ENCODE data around the gene AXL.
"Not testable (repeated sequence)": the region's sequence is repeated elsewhere in the genome, so short reads cannot be mapped to it uniquely, and the experiment has no call there.

Gene AXL

GRCh38 chr19:41206456-41206855 is 12.6 kb upstream of the AXL start:
- DNase-seq, result no peak

DNA sequence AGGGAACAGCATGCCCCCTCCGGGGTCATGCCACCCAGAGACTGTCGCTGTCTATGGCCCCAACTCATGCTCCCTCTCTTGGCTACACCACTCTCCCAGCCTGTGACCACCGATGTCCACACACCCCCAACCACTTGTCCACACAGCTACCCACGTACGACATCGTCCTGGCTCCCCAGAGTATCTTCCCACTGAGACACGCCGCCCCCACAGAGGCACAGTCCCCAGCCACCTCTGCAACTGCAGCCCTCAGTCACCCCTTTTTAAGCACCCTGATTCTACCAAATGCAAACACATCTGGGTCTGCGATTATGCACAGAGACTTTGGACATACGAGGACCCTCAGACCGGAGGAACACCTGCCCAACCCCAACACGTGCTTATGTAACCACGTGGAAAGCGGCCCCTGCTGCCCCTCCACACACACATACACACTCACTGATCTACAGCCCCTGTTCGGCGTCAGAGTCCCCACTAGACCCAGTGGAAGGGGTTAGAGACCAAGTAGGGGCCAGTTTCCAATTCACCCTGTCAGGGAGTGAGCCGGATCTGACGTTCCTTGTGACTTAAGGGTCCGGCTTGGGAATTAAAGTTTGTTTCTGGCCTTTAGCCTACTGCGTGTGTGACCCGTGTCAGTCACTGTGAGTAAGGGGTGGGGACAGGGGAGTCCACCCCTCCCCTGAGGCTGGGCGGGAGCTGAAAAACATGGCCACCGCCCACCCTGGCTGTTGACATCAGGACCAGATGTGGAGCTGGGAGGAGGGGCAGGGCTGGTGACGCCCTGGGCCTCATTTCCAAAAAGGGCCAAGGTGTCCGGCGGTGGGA is 11.9 kb upstream of the AXL start:
- DNase-seq, result no peak

DNA sequence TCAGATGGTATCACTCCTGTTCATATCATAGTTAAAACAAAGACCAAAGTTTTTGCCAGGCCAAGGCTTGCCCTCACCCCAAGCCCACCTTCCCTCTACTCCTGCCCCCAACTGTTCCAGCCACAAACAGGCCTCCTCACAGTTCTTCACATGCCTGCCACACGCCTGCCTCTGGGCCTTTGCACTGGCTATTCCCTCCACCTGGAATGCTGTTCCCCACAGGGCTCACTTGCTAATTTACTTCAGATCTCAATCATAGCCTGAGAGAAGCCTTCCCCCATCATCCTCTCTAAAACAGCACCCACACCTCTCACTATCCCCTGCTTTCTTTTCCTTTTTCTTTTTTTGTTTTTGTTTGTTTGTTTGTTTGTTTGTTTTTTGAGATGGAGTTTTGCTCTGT is 4.9 kb upstream of the AXL start:
- DNase-seq, result no peak

DNA sequence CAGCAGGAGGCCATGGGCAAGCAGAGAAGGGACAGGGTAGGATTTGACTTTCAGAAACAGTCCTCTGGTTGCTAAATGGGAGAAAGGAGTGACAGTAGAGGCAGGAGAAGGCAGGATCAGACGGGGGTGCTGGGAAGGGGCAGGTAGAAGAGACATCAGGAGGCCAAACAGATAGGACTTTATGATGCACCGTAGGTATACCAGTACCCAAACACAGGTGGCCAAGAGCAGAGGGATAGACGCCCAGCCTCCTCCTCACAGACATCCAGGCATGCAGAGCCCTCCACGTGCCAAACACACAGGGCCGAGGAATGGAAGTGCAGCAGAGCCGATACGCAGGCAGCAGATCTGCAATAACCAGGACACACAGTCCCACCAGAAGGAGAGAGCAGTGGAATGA is 1.3 kb upstream of the AXL start:
- DNase-seq, result no peak

DNA sequence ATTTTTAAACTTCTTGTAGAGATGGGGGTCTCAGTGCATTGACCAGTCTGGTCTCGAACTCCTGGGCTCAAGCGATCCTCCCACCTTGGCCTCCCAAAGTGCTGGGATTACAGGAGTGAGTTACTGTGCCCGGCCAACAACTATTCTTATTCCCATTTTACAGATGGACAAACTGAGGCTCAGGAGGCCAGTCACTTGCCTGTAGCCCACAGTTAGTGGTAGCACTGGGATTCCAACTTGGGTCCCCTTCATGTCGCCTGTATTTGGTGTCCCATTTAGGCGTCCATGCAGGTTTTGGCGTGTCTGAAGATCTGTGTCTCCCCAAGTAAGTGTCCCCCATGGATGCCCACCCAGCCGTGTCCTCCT is 791 bp upstream of the AXL start:
- DNase-seq, result no peak

GRCh38 chr19:41219924-41220567 is 1.0 kb downstream of the AXL start:
- peak in 1 of 56 donors; percentile 12 for DNase-seq

GRCh38 chr19:41220811-41221210 is 1.8 kb downstream of the AXL start:
- DNase-seq, result no peak

DNA sequence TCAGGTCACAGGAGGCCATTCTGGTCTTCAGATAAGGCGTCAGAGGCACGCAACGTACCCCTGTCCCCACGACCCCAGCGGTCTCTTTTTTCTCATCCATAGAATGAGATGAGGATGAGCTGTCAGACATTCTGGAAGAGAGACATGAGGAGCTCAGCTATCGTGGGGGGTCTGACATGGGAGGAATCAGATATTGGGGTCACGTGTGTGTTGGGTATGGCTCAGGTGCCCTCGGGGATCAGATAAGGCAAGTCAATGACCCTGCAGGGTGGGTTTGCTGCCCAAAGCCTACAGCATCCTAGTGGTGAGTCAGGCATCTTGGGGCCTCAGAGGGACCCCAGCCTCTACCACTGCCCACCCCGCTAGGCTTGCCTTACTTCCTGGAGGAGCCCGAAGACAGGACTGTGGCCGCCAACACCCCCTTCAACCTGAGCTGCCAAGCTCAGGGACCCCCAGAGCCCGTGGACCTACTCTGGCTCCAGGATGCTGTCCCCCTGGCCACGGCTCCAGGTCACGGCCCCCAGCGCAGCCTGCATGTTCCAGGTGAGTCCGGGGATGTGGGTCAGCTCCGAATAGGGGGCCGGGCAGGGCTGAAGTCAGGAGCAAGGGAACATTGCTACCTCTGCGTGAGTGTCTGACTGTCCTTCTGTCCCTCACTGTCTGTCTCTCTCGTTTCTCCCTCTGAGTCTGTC is 2.6 kb downstream of the AXL start:
- no peak for DNase-seq

GRCh38 chr19:41222240-41222639 is 3.2 kb downstream of the AXL start:
- DNase-seq, result peak in 1 of 56 donors; percentile 8

GRCh38 chr19:41223431-41224234 is 4.6 kb downstream of the AXL start:
- peak in 2 of 56 donors; percentile 6 to 18 for DNase-seq

DNA sequence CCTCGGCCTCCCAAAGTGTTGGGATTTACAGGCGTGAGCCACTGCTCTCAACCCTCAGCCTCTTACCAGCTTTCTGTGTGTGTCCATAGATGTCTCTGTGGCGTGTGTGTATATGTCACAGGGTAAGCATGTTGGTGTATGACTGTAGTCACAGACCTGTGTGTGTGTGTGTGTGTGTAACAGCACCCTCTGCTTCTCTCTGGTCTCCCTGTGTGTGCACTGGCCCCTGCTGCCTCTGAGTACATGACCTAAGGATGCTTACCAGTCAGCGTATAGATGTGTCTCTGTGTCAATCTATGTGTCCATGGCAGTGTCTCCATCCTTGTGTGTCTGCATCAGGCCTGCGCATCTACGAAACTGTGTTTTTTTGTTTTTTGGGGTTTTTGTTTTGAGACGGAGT is 5.6 kb downstream of the AXL start:
- DNase-seq, result no peak

DNA sequence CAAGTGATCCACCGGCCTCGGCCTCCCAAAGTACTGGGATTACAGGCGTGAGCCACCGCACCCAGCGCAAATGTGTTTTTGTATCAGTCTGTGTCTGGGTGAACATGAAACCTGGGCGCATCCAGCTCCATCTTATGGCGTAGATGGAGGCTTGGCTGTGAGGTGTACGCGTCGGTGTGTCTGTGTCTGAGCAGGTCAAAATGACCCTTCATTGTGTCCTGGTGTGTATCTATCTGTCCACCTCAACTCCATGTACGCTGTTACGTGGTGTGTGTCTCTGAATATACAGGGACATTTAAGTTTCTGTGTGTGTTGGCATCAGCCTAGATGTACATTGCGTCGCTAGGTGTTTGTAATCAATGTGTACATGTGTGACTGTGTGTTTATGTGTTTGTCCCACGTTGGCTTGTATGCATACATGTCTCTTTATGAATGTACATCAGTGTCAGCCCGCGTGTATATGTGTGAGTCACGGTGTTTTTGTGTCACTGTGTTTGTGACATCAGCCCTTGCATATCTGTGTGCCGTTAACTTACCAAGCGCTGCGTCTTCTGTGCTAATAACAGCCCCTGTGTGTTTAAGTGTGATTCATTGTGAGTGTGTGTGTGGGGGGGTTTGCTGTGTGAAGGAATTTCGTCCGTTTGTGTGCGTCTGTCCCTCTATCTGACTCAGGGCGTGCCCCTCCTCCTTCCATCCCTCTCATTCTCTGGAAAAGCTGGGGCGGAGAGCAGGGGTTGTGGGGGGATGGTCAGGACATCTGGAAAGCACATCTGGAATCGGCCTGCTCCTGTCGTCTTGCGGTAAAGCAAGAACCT is 6.4 kb downstream of the AXL start:
- DNase-seq, result peak in 10 of 56 donors; percentile 2 to 71 (median 28)

- peak in 35 of 56 donors; percentile 6 to 81 (median 34) for DNase-seq
Observed at GRCh38 chr19:41226053-41226873, 7.2 kb downstream of the AXL start.

- DNase-seq, result no peak
Observed at GRCh38 chr19:41226874-41227390, 7.9 kb downstream of the AXL start.

DNA sequence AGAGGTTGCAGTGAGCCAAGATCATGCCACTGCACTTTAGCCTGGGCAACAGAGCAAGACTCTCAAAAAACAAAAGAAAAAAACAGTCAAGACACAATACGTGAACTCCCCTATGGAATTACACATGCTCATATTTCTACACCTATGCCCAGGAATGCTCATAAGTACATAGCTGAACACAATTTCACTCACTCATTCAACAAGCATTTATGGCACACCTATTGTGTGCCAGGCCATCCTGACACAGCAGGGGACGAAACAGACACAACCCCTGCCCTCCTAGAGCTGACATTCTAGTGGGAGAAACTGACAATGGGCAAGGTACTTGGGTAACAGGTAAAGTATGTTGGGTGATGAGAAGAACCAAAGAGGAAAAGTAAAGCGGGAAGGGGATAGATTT is 9.5 kb downstream of the AXL start:
- DNase-seq, result no peak

- not testable (repeated sequence) for DNase-seq
Observed at GRCh38 chr19:41229338-41229737, 10.3 kb downstream of the AXL start.

DNA sequence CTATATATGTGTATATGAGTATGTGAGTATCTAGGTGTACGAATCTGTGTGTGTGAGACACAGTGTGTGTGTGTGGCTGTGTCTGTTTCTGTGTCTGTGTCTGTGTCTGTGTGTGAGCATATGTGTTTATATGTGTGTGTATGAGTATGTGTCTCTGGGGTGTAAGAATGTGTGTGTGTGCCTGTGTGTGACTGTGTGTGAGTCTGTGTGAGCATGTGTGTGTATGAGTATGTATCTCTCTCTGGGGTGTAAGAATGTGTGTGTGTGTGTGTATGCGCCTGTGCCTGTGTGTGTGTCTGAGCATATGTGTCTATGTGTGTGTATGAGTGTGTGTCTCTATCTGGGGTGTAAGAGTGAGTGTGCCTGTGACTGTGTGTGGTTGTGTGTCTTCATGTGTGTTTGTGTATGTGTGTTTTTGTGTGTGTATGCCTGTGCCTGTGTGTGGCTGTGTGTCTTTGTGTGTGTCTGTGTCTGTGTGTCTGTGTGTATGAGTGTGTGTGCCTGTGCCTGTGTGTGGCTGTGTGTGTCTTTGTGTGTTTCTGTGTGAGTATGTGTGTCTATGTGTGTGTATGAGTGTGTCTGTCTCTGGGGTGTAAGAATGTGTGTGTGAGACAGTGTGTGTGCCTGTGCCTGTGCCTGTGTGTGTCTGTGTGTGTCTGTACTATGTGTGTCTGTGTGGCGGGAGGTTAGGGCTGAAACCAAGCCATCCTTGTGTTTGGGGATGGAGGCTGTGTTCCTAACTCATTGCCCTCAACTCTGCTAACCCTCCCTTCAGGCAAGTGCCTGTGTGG is 11.2 kb downstream of the AXL start:
- DNase-seq, result no peak

DNA sequence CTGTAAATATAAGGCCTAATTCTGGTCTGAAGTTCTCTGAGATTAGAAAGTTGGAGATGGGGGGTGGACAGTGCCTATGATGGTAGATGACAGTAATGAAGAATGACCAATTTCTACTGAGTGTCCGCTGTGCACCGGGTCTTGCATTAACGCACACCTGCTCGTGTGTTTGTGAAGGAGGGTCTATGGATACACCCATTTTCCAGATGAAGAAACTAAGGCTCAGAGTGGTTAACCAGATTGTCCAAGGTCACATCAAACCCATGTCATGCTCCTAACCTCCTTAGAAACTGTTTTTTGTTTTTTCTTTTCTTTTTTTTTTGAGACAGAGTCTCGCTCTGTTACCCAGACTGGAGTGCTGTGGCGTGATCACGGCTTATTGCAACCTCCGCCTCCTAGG is 13.7 kb downstream of the AXL start:
- DNase-seq, result no peak
